GM04504 (cell line): ENCODE data around the gene HBS1L.
"Not testable (repeated sequence)": the region's sequence is repeated elsewhere in the genome, so short reads cannot be mapped to it uniquely, and the experiment has no call there.

Source experiments
- DNase-seq: peaks from one replicate; pipeline ENCODE4 v3.0.0-alpha.2; 2012; ENCODE audit warnings: low read depth

The HBS1L gene

GRCh38 chr6:135075018-135075417, 20.4 kb upstream of the HBS1L start:
- DNase-seq = no peak

- DNase-seq = no peak
Measured at GRCh38 chr6:135073756-135074393, 19.3 kb upstream of the HBS1L start.

- DNase-seq = no peak
Measured at GRCh38 chr6:135073217-135073616, 18.6 kb upstream of the HBS1L start.

GRCh38 chr6:135072753-135073152, 18.1 kb upstream of the HBS1L start:
- DNase-seq = no peak

- no peak for DNase-seq
Measured at GRCh38 chr6:135071541-135071940, 16.9 kb upstream of the HBS1L start.

GRCh38 chr6:135067911-135068310, 13.3 kb upstream of the HBS1L start:
- no peak for DNase-seq

- no peak for DNase-seq
Measured at GRCh38 chr6:135066806-135067205, 12.2 kb upstream of the HBS1L start.

- DNase-seq = no peak
Measured at GRCh38 chr6:135066397-135066796, 11.8 kb upstream of the HBS1L start.

GRCh38 chr6:135064586-135064985, 10.0 kb upstream of the HBS1L start:
- no peak for DNase-seq

GRCh38 chr6:135063926-135064325, 9.3 kb upstream of the HBS1L start:
- no peak for DNase-seq

- DNase-seq = no peak
Measured at GRCh38 chr6:135062735-135063134, 8.1 kb upstream of the HBS1L start.

- no peak for DNase-seq
Measured at GRCh38 chr6:135060076-135060475, 5.5 kb upstream of the HBS1L start.

- DNase-seq = not testable (repeated sequence)
Measured at GRCh38 chr6:135058299-135058698, 3.7 kb upstream of the HBS1L start.

GRCh38 chr6:135056632-135057031, 2.0 kb upstream of the HBS1L start:
- DNase-seq = no peak

GRCh38 chr6:135054226-135054568, 425 bp downstream of the HBS1L start:
- DNase-seq = no peak

GRCh38 chr6:135053406-135053805, 1.2 kb downstream of the HBS1L start:
- DNase-seq = no peak

GRCh38 chr6:135052939-135053338, 1.7 kb downstream of the HBS1L start:
- DNase-seq = no peak

GRCh38 chr6:135048915-135049314, 5.7 kb downstream of the HBS1L start:
- no peak for DNase-seq

GRCh38 chr6:135047336-135047735, 7.3 kb downstream of the HBS1L start:
- DNase-seq = no peak

GRCh38 chr6:135046912-135047311, 7.7 kb downstream of the HBS1L start:
- DNase-seq = no peak

- DNase-seq = no peak
Measured at GRCh38 chr6:135044639-135045038, 10.0 kb downstream of the HBS1L start.

GRCh38 chr6:135043846-135044245, 10.8 kb downstream of the HBS1L start:
- no peak for DNase-seq

- DNase-seq = no peak
Measured at GRCh38 chr6:135043364-135043763, 11.3 kb downstream of the HBS1L start.

- no peak for DNase-seq
Measured at GRCh38 chr6:135038335-135038734, 16.3 kb downstream of the HBS1L start.

- no peak for DNase-seq
Measured at GRCh38 chr6:135037541-135037940, 17.1 kb downstream of the HBS1L start.
